Stimulated activated CD4-positive, alpha-beta T cell treated with anti-CD3 and anti-CD28 coated beads, TNF-alpha, amount 100 ng/mL, for 24 hours (primary cell): ENCODE results near the gene SLC9A9.
A peak's percentile ranks its signal among the peaks of the same experiment; 100 is the strongest.
"Not testable (repeated sequence)": the region's sequence is repeated elsewhere in the genome, so short reads cannot be mapped to it uniquely, and the experiment has no call there.

Source experiments
- DNase-seq, 3 experiments: peaks; one replicate each; pipeline ENCODE4 v3.0.0-alpha.2; 2020; ENCODE audit warnings: low read depth in 3 of 3

The SLC9A9 gene

DNA sequence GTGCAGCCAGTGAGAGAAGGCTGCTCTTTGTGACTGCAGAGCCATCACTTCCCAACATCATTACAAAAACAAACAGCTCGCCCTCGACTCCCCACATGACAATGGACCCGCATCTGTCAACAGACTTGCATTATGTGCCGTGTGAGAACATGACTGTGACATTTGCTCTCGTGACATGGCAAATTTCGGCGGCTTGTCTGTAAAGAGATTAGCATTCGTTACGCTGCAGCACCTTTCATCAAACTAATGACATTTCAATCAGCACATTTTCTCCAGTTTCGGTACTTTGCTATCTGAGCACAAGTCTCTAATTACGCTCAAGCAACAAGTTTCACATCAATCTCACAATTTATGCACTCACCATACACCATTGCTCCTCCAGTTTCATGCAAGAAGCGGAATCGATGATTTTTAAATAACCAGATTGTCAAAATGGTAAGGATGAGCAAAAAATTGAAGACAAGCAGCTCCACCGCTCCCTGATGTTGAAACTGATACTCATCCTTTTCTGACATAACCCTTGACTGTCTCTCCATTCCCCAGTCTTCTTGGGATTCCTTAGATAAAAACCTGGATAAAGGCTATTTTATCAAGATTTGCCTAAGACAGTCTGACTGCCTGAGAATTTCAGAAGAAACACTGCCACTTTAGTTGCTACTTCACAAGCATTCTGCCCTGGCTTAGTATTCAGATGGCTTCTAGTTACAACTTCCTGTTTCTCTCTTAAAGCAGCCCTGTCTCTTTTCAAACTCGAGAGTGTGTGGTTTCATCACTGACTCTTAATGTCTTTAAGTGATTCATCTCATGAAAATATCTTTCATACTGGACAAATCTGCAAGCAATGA lies at the start of gene SLC9A9:
Gene SLC9A9 (minus strand): TSS at position 682 of the 845 bp plus-strand sequence. CDS start 146 bp downstream, at position 536.
- peak in 1 of 3 experiments; percentile 9 for DNase-seq

GRCh38 chr3:143897576-143898295 lies 49.5 kb upstream of the SLC9A9 start:
- no peak for DNase-seq

DNA sequence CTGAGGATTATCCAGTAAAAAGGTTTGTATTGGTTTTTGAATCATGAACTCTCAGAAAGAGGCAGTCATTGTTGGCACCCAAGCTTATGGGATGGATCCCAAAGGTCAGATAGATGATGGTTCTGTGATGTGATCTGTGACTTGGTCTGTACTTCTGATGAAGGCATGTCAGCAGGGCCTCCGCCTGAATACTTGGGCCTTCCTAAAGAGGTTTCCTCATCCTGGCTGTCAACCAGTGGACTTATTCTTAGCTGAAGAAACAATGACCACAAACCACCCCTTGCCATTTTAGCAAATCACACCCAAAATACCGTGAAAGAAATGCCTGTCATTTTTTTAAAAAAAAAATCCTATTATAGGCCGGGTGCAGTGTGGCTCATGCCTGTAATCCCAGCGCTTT lies 48.2 kb upstream of the SLC9A9 start:
- DNase-seq = no peak

- DNase-seq = no peak
Observed at GRCh38 chr3:143895805-143896204, 47.5 kb upstream of the SLC9A9 start.

DNA sequence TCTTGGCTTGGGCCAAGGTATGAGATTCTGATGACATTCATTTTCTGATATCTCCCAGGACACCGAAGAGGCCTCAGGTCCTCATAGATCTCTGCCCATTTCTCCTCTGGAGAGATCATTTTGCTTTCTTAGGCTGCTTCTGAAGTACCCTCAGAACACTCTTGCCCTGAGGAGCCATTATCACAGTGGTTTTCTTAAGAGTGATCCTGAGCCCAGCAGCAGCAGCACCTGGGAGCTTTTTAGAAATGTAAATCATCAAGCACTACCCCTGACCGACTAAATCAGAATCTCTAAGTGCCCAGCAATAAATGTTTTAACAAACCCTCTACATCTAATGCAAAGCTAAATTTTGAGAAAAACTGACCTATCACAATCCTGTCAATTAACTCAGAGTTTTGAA lies 40.6 kb upstream of the SLC9A9 start:
- DNase-seq = no peak

DNA sequence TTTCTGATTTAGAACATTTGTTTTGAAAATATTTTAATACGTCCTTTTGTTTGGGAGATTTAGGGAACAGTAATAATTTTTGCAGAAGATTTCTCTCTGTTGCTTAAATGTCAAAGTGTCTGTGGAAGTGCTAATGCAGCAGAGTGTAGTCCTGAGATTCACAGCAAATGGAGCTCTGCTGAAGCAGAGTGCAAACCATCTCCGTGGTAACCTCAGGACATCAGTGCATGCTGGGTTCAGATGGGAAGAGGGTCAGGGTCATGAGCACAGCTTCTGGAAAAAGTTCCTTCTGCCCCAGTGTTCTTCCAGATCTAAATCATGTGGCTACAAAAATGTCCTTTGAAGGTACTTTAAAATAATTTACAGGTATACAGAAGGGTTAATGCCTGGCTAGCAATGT lies 39.9 kb upstream of the SLC9A9 start:
- DNase-seq = no peak

DNA sequence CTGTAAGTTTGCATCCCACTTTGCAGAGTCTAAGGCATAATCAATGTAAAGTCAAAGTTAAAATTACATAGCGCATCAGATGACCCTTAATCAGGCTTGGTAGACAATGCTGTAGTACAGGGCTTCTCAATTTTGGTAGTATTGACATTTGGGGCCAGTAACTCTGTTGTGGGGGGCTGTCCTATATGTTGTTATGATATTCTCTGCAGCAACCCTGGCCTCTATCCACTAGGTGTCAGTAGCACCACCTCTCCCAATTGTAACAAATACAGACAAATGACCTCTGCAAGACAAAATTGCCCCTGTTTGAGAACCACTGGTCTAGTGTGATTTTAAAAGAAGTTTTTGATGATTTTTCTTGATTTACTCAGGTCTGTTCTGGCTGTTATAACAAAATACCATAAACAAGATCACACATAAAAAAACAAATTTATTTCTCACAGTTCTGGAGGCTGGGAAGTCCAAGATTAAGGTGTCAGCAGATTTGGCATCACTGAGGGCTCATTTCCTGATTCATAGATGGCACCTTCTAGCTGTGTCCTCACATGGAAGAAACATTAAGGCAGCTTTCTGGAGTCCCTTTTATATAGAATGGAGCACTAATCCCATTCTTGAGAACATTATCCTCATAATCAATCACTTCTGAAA lies 37.6 kb upstream of the SLC9A9 start:
- peak in 1 of 3 experiments; percentile 7 for DNase-seq

GRCh38 chr3:143884861-143885260 lies 36.6 kb upstream of the SLC9A9 start:
- DNase-seq = no peak

DNA sequence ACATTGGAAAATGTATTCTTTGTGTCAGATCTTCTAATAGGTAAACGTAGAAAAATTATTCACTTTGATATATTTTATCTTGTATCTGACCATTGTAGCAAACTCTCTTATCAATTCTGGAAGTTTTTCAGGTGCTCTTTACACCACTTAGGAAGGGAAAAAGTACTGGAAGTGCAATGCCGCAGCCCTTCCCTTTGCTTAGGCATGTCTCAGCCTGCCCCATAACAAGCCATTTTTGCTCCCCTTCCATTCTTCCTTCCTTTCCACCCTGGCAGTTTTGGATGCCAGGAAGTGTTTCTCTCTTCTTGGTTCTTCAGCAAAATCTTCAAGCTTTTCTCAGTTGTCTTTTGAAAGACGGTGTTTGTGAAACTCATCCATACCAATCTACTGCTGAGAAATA lies 34.9 kb upstream of the SLC9A9 start:
- DNase-seq = no peak

DNA sequence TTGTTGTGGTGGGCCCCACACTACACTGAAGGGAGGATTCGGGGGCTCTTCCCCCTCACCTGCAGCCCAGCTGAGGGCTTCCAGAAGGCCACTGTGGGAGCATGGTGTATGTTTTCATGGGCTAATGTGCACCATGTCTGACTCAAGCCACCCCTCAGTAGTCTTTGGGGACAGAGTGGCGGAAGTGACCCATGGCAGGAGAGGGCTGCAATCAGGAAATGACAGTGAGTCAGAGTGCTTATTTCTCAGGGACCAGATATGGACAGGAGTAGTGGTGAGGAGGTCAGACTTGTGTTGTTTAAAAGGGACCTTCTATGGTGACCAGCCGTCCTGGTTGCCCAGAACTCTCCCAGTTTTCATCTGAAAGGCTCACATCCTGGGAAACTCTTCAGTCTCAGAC lies 32.8 kb upstream of the SLC9A9 start:
- DNase-seq = no peak

- no peak for DNase-seq
Observed at GRCh38 chr3:143875546-143875945, 27.3 kb upstream of the SLC9A9 start.

- not testable (repeated sequence) for DNase-seq
Observed at GRCh38 chr3:143873553-143873952, 25.3 kb upstream of the SLC9A9 start.

DNA sequence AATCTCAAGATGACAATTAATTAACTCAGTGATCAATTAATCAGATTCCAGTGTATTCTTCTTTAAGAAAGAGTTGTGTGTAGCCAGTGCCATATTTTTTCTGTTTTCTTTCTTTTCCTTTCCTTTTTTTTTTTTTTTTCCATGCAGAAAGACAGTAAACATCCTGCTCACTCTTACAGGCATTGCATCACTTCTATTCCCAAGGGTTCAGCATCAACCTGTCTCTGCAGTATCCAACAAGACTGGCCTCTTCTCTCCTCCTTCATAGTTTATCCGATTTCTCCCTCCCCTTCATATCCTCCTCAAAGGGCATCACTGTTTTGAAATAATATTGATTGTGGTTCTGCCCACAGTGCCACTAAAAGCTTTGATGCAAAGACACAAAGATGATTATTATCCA lies 17.0 kb upstream of the SLC9A9 start:
- DNase-seq = no peak

DNA sequence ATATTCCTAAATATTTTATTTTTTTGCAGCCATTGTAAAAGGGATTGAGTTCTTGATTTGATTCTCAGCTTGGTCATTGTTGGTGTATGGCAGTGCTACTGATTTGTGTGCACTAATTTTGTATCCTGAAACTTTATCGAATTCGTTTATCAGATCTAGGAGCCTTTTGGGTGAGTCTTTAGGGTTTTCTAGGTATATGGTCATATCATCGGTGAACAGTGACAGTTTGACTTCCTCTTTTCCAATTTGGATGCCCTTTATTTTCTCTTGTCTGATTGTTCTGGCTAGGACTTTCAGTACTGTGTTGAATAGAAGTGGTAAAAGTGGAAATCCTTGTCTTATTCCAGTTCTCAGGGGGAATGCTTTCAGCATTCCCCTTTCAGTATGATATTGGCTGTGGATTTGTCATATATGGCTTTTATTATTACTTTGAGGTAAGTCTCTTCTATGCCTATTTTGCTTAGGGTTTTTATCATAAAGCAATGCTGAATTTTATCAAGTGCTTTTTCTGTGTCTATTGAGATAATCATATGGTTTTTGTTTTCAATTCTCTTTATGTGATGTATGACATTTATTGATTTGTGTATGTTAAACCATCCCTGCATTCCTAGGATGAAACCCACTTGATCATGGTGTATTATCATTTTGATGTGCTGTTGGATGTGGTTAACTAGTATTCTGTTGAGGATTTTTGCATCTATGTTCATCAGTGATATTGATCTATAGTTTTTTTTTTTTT lies 11.4 kb upstream of the SLC9A9 start:
- no peak for DNase-seq

DNA sequence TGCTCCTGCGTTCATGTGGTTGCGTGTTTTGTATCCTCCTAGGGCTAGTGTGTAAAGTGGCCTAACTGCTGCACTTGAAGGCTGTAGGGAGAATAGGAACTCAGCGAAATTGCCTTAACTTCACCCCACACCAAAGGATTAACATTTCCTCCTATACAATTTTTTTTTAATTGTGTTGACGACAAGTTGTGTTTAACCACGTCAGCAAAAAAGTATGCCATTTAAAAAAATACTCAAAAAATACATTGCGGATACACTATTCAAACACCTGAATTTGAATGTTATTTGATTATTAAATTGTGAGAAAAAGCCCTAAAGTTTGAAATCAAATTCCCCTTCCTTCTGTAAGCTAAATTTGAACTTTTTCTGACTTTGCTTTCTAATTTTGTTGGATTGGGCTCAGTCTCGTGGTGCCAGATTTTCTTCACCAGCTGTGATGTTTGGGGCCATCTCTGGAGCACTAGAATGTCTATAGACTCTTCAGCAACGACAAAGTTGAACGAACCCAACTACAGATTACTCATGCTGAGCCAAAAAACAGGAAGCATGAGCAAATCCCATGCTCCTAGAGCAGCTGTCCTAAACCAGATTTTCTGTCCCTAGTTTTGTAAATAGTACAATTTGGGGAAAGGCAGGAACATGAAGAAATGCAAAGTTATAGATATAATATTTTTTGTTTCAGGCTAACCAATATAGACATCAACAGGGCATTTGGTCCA lies 8.1 kb upstream of the SLC9A9 start:
- no peak for DNase-seq

- DNase-seq = no peak
Observed at GRCh38 chr3:143855183-143855582, 6.9 kb upstream of the SLC9A9 start.

GRCh38 chr3:143851331-143852017 lies 3.2 kb upstream of the SLC9A9 start:
- DNase-seq = no peak

DNA sequence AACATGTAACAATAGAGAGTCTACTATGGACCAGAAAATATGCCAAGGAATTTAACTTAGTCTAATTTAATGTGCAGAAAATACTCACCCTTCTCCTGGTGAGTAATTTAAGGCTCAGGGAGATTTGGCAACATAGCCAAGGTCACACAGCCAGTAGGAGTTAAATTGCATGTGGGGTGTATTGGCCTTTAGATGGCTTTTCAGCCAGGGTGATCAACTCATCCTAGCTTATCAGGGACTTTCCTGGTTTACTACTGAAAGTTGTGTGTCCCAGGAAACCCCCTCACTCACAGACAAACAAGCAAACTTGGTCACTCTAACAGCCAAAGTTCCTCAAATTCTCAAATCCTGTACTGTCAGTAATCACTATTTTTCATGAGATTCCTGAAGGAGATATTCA lies 2.6 kb upstream of the SLC9A9 start:
- no peak for DNase-seq

DNA sequence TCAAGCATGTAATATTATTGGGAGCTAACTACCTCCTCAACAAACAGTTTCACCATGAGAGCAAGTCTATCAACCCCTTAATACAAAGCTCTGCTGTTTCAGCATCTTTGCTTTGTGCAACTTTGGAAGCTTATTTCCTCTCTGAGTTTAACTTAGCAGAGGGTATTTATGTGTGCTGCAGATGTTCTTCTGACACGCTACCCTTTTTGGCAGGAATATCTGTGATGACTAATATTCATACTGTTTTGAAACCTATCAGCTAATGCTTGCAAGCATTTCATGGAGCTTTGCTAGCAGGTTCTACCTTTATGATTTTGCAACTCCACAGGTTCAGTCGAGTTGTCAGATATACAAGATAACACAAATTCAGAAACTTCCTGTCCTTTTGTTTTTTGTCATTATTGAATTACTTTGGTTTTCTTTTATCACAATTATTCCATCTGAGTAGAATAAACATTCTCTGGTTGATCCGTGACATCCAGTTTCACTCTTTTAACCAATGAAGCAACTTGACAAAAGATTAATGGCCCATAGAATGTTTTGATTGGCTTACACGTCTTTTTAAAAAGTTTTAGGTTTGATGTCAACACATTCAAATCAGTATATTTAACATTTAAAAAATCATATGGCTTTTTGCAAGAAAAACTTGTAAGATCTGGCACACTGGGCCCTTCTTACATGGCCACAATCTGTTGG lies 1.7 kb upstream of the SLC9A9 start:
- no peak for DNase-seq

GRCh38 chr3:143848704-143849103 lies 436 bp upstream of the SLC9A9 start:
- no peak for DNase-seq
